Glutamatergic neuron (in vitro differentiated cells): ENCODE results near the gene ADI1. TPM values are rescaled to one million over a fixed set of nuclear protein-coding genes. Genes with fewer than 3 reads are reported as not detected.

ENCODE experiments used
- DNase-seq: peaks from one replicate; pipeline ENCODE4 v3.0.0; 2022
- H3K27ac Mint-ChIP-seq: one replicate; pipeline ENCODE4 v1.8.0; 2020; ENCODE audit warnings: mild to moderate bottlenecking, mixed read lengths, inconsistent platforms; ENCODE audit not compliant: unreplicated experiment
- H3K27me3 Mint-ChIP-seq: one replicate; pipeline ENCODE4 v1.8.0; 2020; ENCODE audit warnings: mild to moderate bottlenecking, moderate library complexity, mixed read lengths, inconsistent platforms; ENCODE audit not compliant: unreplicated experiment
- H3K36me3 Mint-ChIP-seq: one replicate; pipeline ENCODE4 v1.8.0; 2020; ENCODE audit warnings: mild to moderate bottlenecking, mixed read lengths, inconsistent platforms; ENCODE audit not compliant: unreplicated experiment
- H3K4me1 Mint-ChIP-seq: one replicate; pipeline ENCODE4 v1.8.0; 2020; ENCODE audit warnings: mild to moderate bottlenecking, low read depth, mixed read lengths, inconsistent platforms; ENCODE audit not compliant: unreplicated experiment
- H3K4me3 Mint-ChIP-seq: one replicate; pipeline ENCODE4 v1.8.0; 2020; ENCODE audit warnings: mild to moderate bottlenecking, mixed read lengths, inconsistent platforms; ENCODE audit not compliant: unreplicated experiment
- H3K9me3 Mint-ChIP-seq: one replicate; pipeline ENCODE4 v1.8.0; 2020; ENCODE audit warnings: mild to moderate bottlenecking, moderate library complexity, mixed read lengths, inconsistent platforms; ENCODE audit not compliant: unreplicated experiment
- total RNA-seq: library from RNA; stranded (reverse); fragmentation: NEBNext Ultra II Directional; extraction: Animal tissue kit (Norgen Biotek cat#: 25700); gene quantifications from one replicate; pipeline ENCODE4 v1.2.1, GENCODE V29; 2021; ENCODE audit not compliant: unreplicated experiment
- TF ChIP-seq, protein P1 (sequence below): fragments of 200-600 bp; sonication (generic); IDR thresholded peaks from one replicate; pipeline ENCODE4 v1.5.0; 2021; ENCODE audit not compliant: partially characterized antibody, unreplicated experiment

Gene ADI1
- total RNA-seq, 1 donor from 2014 or later = 16.0 TPM

DNA sequence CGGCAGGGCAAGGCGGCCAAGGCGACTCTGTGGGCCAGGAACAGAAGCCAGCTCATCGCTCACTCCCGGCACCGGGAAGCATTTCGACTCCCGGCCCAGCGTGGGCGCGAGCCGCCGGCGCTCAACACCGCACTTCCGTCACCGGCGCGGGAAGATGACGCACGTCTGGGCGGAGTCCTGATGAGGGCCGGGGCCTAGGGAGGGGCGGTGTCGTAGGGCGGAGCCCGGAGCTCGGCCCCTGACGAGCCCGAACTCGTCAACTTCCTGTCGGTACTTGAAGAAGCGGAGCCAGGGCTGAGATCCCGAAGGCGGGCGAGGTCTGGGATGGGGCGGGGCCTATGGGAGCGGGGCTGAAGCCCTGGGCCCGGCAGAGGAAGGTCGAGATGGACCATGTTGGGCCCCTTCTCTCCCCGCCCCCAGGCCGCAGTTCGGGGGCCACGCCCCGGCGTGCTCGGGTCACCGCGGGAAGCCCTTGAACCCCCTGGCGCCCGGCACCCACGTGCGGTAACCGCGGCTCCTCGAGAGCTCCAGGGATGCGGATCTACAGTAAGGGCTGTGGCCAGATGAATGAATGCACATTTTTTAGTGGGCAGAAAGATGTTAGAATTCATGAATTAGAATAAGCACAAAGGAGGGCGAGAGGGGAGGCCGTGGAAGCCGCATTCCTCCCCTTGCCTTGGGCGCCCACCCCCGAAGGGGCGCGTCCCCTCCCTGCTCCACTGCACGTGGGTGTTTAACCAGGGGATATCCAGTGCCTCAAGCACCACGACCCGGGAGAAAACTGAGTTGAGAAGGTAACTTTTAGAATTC lies 39.1 kb upstream of the ADI1 start, which contains the start of gene RNASEH1:
RNASEH1 (minus strand) TSS at position 129 of the 810 bp plus-strand sequence; CDS start at position 56, 73 bp downstream.
- peaks cover 3% of the 10 kb centered on the region for H3K27me3 Mint-ChIP-seq
- TF ChIP-seq, protein P1, sequence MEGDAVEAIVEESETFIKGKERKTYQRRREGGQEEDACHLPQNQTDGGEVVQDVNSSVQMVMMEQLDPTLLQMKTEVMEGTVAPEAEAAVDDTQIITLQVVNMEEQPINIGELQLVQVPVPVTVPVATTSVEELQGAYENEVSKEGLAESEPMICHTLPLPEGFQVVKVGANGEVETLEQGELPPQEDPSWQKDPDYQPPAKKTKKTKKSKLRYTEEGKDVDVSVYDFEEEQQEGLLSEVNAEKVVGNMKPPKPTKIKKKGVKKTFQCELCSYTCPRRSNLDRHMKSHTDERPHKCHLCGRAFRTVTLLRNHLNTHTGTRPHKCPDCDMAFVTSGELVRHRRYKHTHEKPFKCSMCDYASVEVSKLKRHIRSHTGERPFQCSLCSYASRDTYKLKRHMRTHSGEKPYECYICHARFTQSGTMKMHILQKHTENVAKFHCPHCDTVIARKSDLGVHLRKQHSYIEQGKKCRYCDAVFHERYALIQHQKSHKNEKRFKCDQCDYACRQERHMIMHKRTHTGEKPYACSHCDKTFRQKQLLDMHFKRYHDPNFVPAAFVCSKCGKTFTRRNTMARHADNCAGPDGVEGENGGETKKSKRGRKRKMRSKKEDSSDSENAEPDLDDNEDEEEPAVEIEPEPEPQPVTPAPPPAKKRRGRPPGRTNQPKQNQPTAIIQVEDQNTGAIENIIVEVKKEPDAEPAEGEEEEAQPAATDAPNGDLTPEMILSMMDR = no peak
- peaks cover 8% of the 10 kb centered on the region for H3K4me1 Mint-ChIP-seq
- peak; percentile 99 for DNase-seq
- H3K36me3 Mint-ChIP-seq = no peaks in the 10 kb centered on the region
- H3K27ac Mint-ChIP-seq = peak within 1 kb of the TSS; percentile 89
- peaks cover 6% of the 10 kb centered on the region for H3K9me3 Mint-ChIP-seq
- peak within 1 kb of the TSS; percentile 92 for H3K4me3 Mint-ChIP-seq

DNA sequence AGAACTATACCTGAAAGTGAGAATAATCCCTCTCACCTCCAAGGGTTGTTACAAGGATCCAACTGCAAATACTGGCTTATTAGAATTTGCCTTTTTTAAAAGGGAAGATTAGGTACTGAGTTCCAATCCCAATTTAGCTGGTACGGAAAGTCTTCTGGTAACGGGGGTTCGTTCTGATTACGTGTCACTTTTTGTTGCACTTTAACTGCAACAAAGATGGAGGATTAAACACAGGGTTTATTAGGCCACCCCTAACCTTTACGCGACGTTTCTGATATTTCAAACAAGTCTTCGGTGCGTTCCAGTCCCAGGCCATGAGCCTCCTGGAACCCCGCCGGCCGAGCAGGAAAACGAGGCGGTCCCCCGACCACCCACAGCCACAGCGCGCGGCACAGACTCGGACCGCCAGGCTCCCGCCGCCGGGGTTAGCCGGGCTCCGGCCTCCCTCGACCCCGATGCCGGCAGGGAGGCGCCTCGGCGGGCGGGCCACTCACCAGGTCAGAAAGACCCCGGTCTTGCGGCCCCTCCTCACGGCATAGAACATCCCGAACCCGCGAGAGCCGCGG lies 38.4 kb upstream of the ADI1 start:
- no peak for DNase-seq
- Mint-ChIP-seq H3K4me1 (peaks cover 8% of the 10 kb centered on the region), H3K36me3 (no peaks in the 10 kb centered on the region), H3K27me3 (peaks cover 3% of the 10 kb centered on the region), H3K4me3 (peak overlapping the region; percentile 92), H3K27ac (peak overlapping the region; percentile 89), H3K9me3 (peaks cover 6% of the 10 kb centered on the region)
- TF ChIP-seq, protein P1 = no peak

DNA sequence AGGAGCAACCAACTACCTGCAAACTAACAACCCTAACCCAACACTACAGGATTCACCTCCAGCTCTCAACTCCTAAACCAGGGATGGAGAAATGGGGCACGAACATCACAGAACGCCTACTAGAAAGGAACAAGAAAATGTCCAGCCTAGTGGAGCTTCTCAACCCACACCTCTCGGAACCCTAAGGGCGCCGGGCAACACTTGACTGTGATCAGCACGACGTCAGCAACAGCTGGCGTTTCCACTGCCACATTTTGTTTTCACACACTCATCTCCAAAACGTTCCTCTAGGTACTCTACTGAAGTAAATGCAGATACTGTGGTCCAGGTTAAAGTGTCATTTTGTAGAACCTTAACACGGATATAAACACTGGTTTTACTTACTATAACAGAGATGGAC lies 34.6 kb upstream of the ADI1 start:
- Mint-ChIP-seq H3K27me3 (peaks cover 4% of the 10 kb centered on the region), H3K27ac (no peak overlapping the region), H3K4me3 (no peak overlapping the region), H3K9me3 (peaks cover 1% of the 10 kb centered on the region), H3K36me3 (no peaks in the 10 kb centered on the region), H3K4me1 (peaks cover 4% of the 10 kb centered on the region)
- TF ChIP-seq, protein P1 = no peak
- no peak for DNase-seq

DNA sequence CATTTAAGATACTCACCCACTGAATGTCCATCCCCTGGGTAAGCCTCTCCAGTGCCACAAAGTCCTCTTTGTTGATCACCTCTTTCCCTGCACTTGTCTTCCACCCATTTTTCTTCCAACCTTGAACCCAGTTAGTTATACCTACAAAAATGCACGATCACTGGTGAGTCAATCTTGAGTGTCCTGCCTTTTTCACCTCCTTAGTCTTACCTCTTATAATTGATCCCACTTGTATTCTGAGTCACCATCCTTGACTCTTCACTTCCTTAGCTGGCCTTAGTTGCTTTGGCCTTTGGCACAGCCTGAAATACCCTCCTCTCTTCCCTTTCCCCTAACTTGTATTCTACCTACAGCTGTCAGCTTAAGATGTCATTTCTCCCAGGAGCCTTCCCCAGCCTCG lies 28.6 kb upstream of the ADI1 start:
- no peak for DNase-seq
- TF ChIP-seq, protein P1 = no peak
- Mint-ChIP-seq H3K36me3 (no peaks in the 10 kb centered on the region), H3K4me1 (no peaks in the 10 kb centered on the region), H3K27ac (no peak overlapping the region), H3K27me3 (peaks cover 2% of the 10 kb centered on the region), H3K9me3 (peaks cover 1% of the 10 kb centered on the region), H3K4me3 (no peak overlapping the region)
